ENCODE results near the gene CSH2.
"Not testable (repeated sequence)": the region's sequence is repeated elsewhere in the genome, so short reads cannot be mapped to it uniquely, and the experiment has no call there.

DNA sequence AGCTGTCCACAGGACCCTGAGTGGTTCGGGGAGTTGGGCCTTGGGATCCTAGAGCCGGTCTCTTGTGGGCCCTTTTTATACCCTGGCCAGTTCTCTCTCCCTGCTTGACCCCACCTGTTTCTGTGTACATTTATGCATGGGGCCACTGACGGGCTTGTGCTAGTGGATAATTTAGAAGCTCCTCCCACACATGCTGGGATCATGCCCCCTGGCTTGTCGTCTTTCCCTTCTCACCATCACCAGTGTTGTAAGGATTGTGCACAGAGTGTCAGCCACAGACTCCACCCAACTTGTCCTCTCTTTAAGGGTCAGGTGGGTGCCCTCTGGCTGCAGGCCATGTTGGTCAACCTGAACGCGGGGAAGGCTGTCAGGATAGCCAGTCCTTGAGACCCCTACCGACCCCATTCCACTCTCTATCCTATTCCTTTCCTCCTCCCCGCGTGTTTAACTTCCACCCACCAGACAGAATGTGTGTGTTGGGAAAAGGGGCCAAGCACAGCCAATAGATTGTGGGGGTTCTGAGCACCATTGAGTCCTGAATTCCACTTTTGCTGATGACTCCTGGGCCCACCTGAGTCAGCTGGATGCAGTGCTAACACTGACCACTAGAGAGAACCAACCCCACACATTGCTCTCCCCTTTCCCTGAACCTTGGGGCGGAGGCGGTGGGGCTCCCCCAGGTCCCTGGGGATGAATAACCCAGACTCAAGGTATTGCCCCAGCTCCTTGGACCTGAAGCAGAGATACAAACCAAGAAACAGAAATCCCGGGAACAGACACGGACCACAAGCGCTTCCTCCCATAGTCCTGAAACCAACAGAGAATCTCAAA, 23.3 kb upstream of the CSH2 start, which contains the start of gene CSH1:
- not testable (repeated sequence) for TF ChIP-seq CTCF (IDR thresholded peaks at IDR 0.05; ENCODE audit: borderline replicate concordance, extremely low read depth, low read length, poor library complexity, severe bottlenecking); EZH2 (IDR thresholded peaks at IDR 0.05; ENCODE audit: borderline replicate concordance, low read depth, low read length, severe bottlenecking)

Data from DND-41 (cell line).